B cell (primary cell): ENCODE results near the gene C1QBP.

Experiments used
- CTCF ChIP-seq: fragments of 200-600 bp; IDR thresholded peaks from one replicate; pipeline ENCODE4 v1.8.0; 2022; ENCODE audit warnings: antibody characterized with exemption, mild to moderate bottlenecking
- EZH2 ChIP-seq: IDR thresholded peaks from 2 replicates; pipeline ENCODE4 v1.6.1; 2012; ENCODE audit warnings: borderline replicate concordance, low read depth, mild to moderate bottlenecking, moderate library complexity, low read length; ENCODE audit not compliant: insufficient read depth, poor library complexity, severe bottlenecking

GRCh38 chr17:5425826-5426225 lies 13.1 kb downstream of the C1QBP start:
- TF ChIP-seq CTCF = no peak
- no peak for TF ChIP-seq EZH2
